ENCODE data around the gene PRCP. TPM values are rescaled to one million over a fixed set of nuclear protein-coding genes. Genes with fewer than 3 reads are reported as not detected.
"Not testable (repeated sequence)": the region's sequence is repeated elsewhere in the genome, so short reads cannot be mapped to it uniquely, and the experiment has no call there.

PRCP gene
- total and polyA plus RNA-seq, 4 donors: 25.4 to 126 (median 46.6) TPM

DNA sequence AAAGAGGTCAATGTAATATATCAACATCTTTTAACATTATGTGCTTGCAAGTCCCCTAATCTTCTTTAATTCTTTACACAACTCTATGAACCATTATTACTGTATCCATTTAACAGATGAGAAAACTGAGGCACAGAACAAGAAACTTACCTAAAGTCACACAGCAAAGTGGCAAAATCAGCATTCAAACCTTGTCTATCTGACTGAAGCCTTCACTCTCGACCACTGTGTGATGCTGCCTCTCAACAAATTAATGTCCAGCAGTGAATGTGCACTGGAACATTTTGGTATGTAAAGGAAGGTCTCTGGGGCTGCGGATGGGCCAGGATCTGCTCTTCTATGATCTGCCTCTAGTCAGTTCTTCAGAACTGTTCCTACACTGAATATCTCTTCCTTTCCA, 42.1 kb downstream of the PRCP start:
- DNase-seq: no peak
- 86% methylated on average over 2 of the region's 2 CpGs for WGBS, 2 donors
- Histone ChIP-seq H3K4me1 (ENCODE audit: control insufficient read depth in 5 of 5, insufficient read depth in 5 of 5, low read length in 5 of 5) (peaks cover 0 to 6% (median 3%) of the 10 kb centered on the region in 5 donors), H3K36me3 (ENCODE audit: control insufficient read depth in 4 of 4, insufficient read depth in 4 of 4, low read length in 4 of 4) (peaks cover 0 to 3% (median 1%) of the 10 kb centered on the region in 4 donors), H3K4me3 (no peak overlapping the region), H3K27me3 (ENCODE audit: control insufficient read depth in 3 of 3, insufficient read depth in 3 of 3, low read length in 2 of 3) (no peaks in the 10 kb centered on the region), H3K9ac (ENCODE audit: insufficient read depth in 1 of 2, low read length in 2 of 2) (no peak overlapping the region), H3K9me3 (ENCODE audit: control insufficient read depth in 4 of 4, insufficient read depth in 3 of 4, low read length in 3 of 4) (no peaks in the 10 kb centered on the region), H3K27ac (ENCODE audit: low read depth in 1 of 2, low read length in 1 of 2) (no peak overlapping the region)
- TF ChIP-seq, protein P1, sequence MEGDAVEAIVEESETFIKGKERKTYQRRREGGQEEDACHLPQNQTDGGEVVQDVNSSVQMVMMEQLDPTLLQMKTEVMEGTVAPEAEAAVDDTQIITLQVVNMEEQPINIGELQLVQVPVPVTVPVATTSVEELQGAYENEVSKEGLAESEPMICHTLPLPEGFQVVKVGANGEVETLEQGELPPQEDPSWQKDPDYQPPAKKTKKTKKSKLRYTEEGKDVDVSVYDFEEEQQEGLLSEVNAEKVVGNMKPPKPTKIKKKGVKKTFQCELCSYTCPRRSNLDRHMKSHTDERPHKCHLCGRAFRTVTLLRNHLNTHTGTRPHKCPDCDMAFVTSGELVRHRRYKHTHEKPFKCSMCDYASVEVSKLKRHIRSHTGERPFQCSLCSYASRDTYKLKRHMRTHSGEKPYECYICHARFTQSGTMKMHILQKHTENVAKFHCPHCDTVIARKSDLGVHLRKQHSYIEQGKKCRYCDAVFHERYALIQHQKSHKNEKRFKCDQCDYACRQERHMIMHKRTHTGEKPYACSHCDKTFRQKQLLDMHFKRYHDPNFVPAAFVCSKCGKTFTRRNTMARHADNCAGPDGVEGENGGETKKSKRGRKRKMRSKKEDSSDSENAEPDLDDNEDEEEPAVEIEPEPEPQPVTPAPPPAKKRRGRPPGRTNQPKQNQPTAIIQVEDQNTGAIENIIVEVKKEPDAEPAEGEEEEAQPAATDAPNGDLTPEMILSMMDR (IDR thresholded peaks at IDR 0.05; ENCODE audit: control extremely low read depth, extremely low read depth): no peak
- ATAC-seq (ENCODE audit: insufficient read depth, low FRiP score): no peak

DNA sequence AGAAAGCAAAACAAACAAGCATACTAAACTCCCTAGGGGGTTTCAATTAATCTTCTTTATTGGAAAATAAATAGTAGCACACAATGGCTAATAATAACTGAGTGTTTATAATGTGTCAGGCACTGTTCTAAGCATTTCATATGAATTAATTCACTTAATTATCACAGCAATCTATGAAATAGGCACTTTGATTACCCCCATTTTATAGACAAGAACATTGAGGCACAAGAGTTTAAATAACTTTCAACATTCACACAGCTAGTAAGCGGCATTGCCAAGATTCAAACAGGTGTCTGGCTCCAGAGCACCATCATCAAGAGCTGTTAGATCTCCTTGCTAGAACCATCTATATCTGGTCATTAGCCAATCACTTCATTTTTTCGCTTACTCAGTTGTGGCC, 43.1 kb downstream of the PRCP start:
- TF ChIP-seq, protein P1 (IDR thresholded peaks at IDR 0.05; ENCODE audit: control extremely low read depth, extremely low read depth): no peak
- Histone ChIP-seq H3K4me3 (no peak overlapping the region), H3K27me3 (ENCODE audit: control insufficient read depth in 3 of 3, insufficient read depth in 3 of 3, low read length in 2 of 3) (no peaks in the 10 kb centered on the region), H3K4me1 (ENCODE audit: control insufficient read depth in 5 of 5, insufficient read depth in 5 of 5, low read length in 5 of 5) (peaks cover 0 to 6% (median 3%) of the 10 kb centered on the region in 5 donors), H3K9ac (ENCODE audit: insufficient read depth in 1 of 2, low read length in 2 of 2) (no peak overlapping the region), H3K27ac (ENCODE audit: low read depth in 1 of 2, low read length in 1 of 2) (no peak overlapping the region), H3K36me3 (ENCODE audit: control insufficient read depth in 4 of 4, insufficient read depth in 4 of 4, low read length in 4 of 4) (peaks cover 0 to 3% (median 1%) of the 10 kb centered on the region in 4 donors), H3K9me3 (ENCODE audit: control insufficient read depth in 4 of 4, insufficient read depth in 3 of 4, low read length in 3 of 4) (no peaks in the 10 kb centered on the region)
- WGBS, 2 donors: 93 to 98% methylated on average over 2 of the region's 2 CpGs
- DNase-seq (no peak), ATAC-seq (ENCODE audit: insufficient read depth, low FRiP score) (no peak)

DNA sequence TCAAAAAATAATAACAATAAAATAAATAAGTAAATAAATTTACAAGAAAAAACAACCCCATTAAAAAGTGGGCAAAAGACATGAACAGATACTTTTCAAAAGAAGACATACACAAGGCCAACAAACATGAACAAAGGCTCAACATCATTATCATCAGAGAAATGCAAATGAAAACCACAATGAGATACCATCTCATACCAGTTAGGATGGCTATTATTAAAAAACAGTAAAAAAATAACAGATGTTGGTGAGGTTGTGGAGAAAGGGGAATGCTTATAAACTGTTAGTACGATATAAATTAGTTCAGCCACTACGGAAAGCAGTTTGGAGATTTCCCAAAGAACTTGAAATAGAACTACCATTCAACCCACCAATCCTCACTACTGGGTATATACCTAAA, 44.6 kb downstream of the PRCP start:
- Histone ChIP-seq H3K4me1 (ENCODE audit: control insufficient read depth in 5 of 5, insufficient read depth in 5 of 5, low read length in 5 of 5) (peaks cover 0 to 6% (median 3%) of the 10 kb centered on the region in 5 donors), H3K36me3 (ENCODE audit: control insufficient read depth in 4 of 4, insufficient read depth in 4 of 4, low read length in 4 of 4) (peaks cover 0 to 3% (median 2%) of the 10 kb centered on the region in 4 donors), H3K4me3 (no peak overlapping the region), H3K9me3 (ENCODE audit: control insufficient read depth in 4 of 4, insufficient read depth in 3 of 4, low read length in 3 of 4) (no peaks in the 10 kb centered on the region), H3K27ac (ENCODE audit: low read depth in 1 of 2, low read length in 1 of 2) (no peak overlapping the region), H3K27me3 (ENCODE audit: control insufficient read depth in 3 of 3, insufficient read depth in 3 of 3, low read length in 2 of 3) (no peaks in the 10 kb centered on the region), H3K9ac (ENCODE audit: insufficient read depth in 1 of 2, low read length in 2 of 2) (no peak overlapping the region)
- TF ChIP-seq, protein P1 (IDR thresholded peaks at IDR 0.05; ENCODE audit: control extremely low read depth, extremely low read depth): no peak
- ATAC-seq (ENCODE audit: insufficient read depth, low FRiP score) (no peak), DNase-seq (no peak)
- WGBS, 2 donors: 97 to 98% methylated on average over 2 of the region's 2 CpGs

DNA sequence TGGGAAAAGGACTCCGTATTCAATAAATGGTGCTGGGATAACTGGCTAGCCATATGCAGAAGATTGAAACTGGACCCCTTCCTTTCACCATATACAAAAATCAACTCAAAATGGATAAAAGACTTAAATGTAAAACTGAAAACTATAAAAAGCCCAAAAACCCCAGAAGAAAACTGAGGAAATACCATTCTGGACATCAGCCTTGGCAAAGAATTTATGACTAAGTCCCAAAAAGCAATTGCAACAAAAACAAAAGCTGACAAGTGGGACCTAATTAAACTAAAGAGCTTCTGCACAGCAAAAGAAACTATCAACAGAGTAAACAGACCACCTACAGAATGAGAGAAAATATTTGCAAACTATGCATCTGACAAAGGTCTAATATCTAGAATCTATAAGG, 45.3 kb downstream of the PRCP start:
- H3K36me3 ChIP-seq (ENCODE audit: control insufficient read depth in 4 of 4, insufficient read depth in 4 of 4, low read length in 4 of 4); H3K27ac ChIP-seq (ENCODE audit: low read depth in 1 of 2, low read length in 1 of 2); DNase-seq; H3K9me3 ChIP-seq (ENCODE audit: control insufficient read depth in 4 of 4, insufficient read depth in 3 of 4, low read length in 3 of 4); H3K4me3 ChIP-seq; H3K9ac ChIP-seq (ENCODE audit: insufficient read depth in 1 of 2, low read length in 2 of 2); ATAC-seq (ENCODE audit: insufficient read depth, low FRiP score); H3K27me3 ChIP-seq (ENCODE audit: control insufficient read depth in 3 of 3, insufficient read depth in 3 of 3, low read length in 2 of 3); H3K4me1 ChIP-seq (ENCODE audit: control insufficient read depth in 5 of 5, insufficient read depth in 5 of 5, low read length in 5 of 5): not testable (repeated sequence)
- WGBS, 2 donors: 100% methylated on average over 1 of the region's 1 CpG

All from lung (tissue), 12 donors.